NCI-H187 treated with DMSO at 0.1 percent for 48 hours (cell line): ENCODE results near the gene OLFM1.
"Not testable (repeated sequence)": the region's sequence is repeated elsewhere in the genome, so short reads cannot be mapped to it uniquely, and the experiment has no call there.

ENCODE experiments used
- DNase-seq: peaks from one replicate; lab custom pipeline; 2025; lab: John Stamatoyannopoulos, UW

The OLFM1 gene

DNA sequence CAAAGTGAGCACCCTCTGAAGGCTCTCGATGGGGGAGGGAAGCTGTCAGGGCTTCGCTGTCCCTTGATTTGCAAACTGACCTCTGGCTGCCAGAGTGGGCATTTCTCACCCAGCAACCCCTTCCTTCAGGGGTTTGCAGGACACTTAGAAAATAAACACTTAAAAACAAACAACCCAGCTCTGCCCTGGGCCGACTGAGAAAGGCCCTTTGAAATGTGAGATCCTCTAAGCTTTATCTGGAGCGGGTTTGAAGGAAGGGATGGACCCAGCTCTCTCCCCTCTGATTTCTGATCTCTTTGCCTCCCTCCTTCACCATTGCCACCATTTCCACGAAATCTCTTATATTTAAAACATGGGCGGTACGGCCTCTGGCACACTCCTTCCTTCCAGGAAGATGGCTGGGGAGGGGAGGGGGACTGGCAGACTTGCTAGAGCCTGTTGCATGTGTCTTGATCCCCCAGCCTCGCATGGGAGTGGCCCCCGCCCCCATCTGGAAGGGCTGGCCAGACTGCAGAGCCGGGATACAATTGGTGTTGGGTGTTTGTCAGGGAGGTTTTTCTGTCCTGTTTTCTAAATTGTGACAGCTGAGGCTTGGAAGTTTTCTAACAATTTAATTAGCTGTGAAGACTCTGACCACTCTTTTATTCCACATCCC, 20.2 kb downstream of the OLFM1 start:
- DNase-seq, result no peak

DNA sequence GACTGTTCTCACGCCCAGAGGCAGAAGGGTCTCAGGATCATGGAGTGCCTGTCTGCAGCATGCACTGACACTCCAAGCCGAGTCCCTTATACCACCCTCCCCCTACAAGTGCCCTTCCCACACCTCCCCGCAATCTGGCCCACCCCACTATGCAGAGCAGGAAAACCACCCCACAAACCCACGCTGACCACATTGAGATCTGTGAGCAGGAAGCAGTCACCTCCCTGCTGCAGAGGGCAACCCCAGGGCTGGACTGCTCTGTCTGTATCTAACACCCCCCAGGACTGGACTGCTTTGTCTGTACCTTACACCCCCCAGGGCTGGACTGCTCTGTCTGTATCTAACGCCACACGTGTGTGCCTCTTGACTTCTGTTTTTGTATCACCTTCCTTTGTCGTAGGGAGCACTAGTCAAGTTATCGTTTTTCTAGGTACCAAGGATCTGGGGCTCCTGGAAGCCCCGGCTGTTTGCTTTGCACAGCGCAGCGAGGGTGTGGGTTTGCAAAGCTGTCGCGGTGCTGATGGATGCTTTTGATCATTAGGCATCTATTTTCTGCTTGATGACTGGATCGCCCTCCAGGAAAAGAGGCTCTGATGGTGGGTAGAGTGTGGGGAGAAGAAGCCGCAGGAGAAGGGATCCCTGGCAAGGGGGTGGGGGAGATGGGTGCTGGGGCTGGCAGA, 21.5 kb downstream of the OLFM1 start:
- DNase-seq, result no peak

DNA sequence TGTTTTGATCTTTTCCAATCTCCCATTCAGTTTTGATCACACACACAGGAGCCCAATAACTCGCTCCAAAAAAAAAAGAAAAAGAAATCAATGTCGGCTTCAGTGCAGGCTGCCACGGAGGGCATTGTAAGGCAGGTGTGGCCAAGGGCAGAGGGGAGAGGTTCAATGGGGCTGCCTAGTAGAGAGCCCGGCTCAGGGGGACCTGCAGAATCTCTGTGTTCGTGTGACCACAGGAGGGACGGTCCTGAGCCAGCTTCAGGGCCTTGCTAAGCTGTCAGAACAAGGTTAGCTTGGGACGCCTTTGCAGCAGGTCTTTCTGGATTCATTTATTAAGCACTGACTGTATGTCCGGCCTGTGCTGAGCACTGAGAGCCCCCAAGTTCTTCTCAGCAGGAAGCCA, 22.2 kb downstream of the OLFM1 start:
- no peak for DNase-seq

DNA sequence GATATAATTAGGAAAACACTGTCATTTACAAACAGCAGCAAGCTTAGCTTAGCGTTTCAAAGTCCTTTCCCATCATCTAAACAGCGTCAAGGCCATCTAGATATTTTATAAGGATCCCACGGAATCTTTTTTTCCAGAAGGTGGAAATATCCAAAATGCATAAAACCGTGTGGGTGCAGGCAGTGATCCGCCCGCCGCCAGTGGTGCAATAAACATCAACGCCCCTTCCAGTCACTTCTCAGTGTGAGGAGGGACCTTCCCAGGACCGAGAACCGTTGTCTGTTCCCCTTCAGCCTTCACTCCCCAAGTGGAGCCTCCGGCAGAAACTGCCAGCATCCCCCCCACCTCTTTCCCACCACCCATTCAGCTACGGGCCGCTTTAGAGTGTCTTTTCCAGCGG, 22.9 kb downstream of the OLFM1 start:
- no peak for DNase-seq

DNA sequence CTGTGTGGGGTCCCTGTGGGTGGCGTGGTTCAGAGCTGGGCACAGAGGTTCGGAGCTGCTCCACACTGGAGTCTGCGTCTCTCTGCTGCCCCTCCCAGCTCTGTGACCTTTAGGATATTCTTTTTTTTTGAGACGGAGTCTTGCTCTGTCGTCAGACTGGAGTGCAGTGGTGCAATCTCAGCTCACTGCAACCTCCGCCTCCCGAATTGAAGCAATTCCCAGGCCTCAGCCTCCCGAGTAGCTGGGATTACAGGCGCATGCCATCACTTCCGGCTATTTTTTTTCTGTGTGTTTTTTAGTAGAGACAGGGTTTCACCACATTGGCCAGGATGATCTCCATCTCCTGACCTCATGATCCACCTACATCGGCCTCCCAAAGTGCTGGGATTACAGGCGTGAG, 24.1 kb downstream of the OLFM1 start:
- DNase-seq, result not testable (repeated sequence)

DNA sequence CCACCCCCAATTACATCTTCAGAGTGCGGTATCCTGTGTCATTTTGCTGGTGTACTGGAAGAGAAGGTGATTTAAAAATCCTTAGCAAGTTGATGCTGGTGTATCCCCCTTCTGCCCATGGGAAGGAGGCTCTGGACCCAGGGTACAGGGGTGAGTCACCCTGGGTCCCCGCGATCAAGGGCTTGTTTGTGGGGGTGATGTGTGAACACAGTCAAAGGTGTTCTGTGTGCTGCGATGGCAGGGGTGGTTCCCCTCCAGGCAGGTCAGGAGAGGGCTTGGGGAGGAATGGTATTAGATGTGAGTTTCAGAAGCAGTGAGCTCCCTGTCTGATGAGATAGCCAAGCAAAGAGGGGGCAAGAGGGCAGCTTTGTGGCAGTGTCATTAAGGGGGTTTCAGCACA, 28.9 kb downstream of the OLFM1 start:
- no peak for DNase-seq

DNA sequence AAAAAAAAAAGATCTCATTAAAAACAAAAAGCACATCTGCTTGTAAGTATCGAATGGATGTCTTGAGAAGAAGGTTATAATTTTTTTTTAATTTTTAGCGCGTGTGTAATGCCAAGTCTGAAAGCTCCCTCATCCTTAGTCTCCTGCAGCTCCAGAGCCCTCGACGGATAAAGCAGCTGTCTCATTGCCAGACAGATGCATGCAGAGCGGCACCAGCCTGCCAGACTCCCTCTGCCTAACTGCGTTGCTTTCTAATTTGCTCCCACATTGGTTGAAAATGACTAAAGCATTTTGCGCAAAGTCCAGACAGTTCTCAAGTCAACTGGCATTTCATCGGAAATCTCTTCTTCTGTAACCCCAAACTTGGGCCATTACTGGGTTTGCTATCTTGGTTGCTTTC, 29.4 kb downstream of the OLFM1 start:
- DNase-seq, result no peak

DNA sequence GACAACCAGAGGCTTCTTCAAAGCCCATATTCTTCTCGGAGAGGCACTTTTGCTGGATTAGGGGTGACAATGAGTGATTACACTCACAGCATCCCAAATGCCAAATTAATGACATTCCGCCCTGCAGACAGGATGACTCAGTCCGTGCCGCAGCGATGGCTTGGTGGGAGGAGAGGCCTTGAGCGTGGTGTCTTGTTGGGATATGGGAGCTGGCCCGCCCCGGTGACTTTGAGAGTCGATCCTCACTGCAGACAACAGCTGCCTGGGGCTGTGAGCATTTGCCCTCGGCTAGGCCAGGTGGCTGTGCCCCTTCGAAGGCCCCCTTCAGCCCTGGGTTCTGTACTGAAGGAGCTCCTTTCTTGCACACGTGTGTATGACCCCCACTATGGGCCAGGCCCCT, 29.8 kb downstream of the OLFM1 start:
- no peak for DNase-seq

DNA sequence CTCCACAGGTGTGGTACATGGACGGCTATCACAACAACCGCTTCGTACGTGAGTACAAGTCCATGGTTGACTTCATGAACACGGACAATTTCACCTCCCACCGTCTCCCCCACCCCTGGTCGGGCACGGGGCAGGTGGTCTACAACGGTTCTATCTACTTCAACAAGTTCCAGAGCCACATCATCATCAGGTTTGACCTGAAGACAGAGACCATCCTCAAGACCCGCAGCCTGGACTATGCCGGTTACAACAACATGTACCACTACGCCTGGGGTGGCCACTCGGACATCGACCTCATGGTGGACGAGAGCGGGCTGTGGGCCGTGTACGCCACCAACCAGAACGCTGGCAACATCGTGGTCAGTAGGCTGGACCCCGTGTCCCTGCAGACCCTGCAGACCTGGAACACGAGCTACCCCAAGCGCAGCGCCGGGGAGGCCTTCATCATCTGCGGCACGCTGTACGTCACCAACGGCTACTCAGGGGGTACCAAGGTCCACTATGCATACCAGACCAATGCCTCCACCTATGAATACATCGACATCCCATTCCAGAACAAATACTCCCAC, 32.1 kb downstream of the OLFM1 start:
- DNase-seq, result no peak

DNA sequence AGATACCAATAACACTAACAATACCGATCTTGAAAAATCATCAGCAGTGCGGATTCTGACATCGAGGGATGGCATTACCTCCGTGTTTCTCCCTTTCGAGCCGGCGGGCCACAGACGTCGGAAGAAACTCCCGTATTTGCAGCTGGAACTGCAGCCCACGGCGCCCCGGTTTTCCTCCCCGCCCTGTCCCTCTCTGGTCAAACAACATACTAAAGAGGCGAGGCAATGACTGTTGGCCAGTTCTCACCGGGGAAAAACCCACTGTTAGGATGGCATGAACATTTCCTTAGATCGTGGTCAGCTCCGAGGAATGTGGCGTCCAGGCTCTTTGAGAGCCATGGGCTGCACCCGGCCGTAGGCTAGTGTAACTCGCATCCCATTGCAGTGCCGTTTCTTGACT, 32.8 kb downstream of the OLFM1 start:
- DNase-seq, result no peak

DNA sequence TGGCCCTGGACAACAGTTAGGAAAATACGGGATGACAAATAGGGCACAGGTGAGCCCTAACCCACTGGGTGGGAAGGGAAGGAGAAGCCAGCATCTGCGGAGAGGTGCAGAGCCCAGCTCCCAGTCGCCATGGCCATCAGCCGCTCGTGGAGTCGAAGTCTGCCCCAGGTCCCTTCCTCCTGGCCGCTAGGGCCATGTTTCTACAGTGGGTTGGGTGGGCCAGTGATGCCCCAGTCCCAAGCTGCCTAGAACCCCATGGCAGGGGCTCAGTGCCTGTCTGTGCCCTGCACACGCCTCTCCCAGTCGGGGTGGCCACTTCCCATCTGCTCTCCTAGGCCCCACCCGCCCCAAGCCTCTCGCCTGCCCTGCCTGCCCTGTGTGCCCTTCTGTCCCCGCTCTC, 34.8 kb downstream of the OLFM1 start:
- DNase-seq, result no peak

DNA sequence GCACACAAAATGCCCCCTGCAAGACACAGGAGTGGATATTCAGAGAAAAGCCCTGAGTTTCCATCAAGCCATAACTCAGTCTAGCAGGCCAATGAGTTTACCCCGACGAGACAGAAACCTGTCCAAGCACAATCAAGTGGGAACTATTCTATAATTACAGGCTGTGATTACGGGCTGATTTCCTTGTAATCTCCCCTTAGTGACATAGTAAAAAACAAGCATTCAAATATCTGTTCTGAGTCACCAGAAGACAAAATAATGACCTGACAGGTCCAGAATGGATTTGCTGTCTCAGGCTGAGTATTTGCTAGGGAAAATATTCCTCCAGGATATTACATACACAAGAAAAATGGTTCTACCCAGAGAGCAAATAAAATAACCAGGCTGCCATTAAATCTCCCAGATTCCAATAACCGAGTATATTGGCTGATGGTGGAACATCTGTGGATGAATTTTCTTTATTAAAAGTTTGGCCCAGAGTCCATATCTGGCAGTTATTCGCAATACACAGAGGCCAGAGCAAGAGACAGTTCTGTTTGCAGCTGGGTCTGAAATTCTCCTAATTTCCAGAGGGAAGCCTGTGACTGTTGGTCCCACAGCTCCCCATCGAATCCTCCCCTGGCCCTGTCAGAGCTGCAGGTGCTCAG, 35.8 kb downstream of the OLFM1 start:
- DNase-seq, result no peak

DNA sequence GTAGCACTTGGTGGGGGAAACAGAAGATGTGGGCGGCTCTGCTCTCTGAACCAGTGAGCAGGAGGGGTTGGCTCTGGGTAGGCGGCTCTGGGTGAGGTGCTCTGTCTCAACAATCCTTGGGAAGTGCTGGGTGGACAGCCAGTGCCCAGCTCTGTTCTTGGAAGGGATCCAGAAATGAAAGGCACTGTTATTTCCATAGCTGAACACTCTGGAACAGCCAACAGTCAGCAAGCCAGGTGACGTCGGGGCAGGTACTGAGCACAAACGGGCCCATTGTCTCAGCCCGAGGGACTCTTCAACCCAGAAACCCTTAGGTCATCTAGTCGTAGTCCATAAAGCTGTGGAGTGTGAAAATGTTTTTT, 36.3 kb downstream of the OLFM1 start:
- DNase-seq, result no peak

DNA sequence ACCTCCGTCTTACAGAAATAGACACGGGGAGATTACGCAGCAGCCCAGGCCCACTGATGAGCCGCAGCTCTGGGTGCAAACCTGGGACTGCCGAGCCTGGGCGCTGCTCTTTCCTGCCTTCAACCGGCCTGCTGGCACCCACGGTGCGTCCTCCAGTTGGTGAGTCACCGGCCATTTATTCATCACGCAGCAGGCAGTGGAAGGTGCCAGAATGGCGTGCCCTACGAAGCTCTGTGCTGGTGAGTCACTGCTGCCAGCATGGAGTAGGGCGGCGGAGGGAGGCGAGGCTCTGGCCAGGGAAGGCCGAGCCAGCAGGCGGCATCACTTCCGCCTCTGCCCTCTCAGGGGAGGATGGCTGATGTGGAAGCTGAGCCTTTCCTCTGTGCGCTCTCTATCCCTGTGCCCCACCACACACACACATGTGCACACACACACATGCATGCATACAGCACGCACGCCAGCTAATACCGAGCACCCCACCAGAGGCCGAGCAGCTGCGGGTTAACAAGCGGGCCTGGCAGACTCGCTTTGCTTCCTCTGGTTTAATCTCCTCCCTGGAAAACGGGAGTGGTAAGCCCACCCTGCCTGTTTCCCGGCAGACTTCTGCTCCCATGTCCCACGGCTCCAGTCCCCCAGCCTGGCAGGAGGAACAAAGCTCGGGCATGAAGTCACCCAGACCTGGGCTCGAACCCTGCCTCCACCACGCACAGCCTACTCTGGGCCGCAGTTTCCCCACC, 39.2 kb downstream of the OLFM1 start:
- no peak for DNase-seq

DNA sequence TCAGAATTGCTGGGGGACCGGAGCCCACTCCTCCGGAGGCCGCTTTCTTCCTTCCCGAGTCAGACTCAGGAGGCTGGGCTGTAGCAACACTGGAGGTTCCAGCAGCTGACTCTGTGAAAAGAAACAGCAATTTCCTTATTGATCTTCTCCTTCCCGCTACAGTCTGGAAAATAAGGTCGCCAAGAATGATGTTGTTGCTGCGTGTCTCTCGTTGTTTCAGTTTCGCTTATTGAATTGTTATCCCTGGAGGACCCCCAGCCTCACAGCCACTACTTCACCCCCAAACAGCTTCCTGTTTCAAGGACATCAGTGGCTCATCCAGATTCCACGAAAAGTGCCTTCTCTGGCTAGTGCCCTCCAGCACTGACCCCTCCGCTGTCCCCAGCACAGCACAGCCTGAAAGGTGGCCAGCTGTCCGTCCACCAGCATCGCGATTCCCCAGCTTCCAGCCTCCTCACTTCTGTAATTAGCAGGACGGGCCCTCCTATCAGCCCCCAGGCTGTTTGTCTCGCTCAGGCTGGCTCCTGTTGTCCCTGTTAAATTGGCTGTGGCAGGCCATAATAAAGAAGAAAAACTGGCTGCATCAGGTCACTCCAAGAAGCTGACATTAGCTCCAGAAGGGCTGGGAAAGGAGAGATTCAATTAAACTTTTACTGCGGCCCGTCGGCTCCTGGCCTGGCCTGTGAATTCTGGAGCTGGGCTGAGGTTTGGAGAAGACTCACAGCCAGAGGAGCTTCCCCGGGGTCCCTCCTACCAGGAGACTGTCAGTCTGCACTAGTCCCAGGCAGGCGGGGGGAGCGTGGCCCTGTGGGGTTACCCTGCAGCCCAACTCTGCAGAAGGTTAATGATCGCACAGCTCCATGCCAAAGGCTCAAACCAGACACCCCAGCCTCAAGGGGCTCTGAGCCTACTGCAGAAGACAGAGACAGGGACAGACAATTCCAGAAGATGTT, 40.5 kb downstream of the OLFM1 start:
- no peak for DNase-seq

DNA sequence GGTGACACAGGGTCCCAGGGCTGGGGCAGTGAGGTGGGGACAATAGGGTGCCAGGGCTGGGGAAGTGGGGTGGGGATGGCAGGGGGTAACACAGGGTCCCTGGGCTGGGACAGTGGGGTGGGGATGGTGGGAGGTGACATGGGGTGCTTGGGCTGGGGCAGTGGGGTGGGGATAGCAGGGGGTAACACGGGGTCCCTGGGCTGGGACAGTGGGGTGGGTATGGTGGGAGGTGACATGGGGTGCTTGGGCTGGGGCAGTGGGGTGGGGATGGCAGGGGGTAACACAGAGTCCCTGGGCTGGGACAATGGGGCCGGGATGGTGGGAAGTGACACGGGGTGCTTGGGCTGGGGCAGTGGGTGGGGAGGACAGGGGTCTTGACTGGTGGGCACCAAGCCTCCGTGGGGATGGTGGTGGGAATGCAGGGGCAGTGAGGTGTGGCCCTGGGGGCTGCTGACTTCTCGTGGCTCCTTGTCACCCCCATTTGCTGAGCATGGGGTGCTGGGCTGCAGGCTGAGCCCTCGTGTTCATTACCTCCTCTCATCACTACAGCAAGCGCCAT, 41.7 kb downstream of the OLFM1 start:
- DNase-seq, result no peak

DNA sequence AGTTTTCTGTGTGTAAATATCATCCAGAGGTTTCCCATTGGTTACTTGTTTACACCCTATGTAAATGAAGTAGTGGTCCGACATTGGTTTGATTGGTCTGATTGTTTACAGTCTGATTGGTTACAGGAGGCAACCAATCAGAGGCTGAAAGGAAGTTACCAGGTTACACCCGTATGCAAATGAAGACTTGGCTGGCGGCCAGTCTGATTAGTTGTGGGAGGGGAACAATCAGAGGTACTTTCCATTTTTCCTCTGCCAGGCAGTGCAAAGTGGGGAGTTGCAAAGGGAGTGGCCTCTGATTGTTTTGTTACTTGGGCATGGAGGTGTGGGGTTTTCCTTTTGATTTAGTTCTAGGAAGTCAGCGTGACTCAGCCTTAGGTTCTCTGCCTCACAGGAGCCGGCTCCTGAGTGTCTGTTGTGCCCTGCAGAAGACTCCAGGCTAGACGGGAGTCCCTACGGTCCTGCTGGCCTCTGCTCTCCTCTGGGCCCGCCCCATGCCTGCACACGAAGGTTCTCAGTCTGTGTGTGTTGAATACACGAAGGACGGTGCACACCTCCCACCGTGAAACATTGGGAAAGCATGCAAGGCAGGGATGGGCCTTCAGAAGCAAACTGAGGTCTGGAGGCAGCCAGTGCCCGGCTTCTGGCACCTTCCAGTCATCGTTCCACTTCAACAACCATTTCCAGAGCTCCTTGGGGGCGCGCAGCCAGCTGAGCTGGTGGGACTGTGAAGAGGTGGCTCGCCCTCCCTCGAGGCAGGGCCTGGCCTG, 42.9 kb downstream of the OLFM1 start:
- no peak for DNase-seq

DNA sequence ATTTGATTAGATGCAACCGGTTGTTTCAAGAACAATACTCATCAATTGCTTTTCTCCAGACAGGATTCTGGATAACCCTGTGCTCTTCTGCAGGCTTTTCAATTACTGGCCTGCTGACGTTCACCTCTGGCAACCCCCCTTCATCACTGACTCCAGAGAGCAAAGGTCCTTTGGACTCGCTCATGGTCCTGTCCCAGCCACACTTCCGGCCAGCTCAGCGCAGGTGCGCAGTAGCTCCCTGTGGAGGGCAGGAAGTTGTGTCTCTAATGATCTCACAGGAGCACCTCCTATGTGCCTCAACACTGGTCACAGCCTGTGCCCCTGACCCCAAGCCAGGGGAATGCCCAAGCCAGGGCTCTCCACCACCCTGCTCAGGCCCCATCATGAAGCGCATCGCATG, 44.0 kb downstream of the OLFM1 start:
- DNase-seq, result no peak

DNA sequence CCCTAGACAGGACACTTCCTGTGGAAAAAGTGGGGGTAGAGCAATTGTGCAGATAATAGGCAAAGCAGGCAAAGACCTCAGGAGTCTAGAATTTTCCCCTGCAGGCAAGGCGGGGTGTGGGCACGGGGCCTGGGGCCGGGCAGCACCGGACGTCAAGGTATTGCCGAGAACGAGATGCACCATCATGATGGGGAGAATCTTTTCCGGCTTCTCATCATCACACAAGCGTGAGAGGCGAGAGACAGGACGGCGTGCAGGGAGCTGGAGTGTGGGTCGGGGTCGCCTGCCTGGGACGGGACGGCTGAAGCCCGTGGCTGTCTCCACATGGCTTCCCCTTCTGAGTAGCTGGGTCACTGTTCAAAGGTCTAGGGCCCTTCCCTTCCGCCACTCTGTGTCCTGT, 44.5 kb downstream of the OLFM1 start:
- DNase-seq, result no peak

DNA sequence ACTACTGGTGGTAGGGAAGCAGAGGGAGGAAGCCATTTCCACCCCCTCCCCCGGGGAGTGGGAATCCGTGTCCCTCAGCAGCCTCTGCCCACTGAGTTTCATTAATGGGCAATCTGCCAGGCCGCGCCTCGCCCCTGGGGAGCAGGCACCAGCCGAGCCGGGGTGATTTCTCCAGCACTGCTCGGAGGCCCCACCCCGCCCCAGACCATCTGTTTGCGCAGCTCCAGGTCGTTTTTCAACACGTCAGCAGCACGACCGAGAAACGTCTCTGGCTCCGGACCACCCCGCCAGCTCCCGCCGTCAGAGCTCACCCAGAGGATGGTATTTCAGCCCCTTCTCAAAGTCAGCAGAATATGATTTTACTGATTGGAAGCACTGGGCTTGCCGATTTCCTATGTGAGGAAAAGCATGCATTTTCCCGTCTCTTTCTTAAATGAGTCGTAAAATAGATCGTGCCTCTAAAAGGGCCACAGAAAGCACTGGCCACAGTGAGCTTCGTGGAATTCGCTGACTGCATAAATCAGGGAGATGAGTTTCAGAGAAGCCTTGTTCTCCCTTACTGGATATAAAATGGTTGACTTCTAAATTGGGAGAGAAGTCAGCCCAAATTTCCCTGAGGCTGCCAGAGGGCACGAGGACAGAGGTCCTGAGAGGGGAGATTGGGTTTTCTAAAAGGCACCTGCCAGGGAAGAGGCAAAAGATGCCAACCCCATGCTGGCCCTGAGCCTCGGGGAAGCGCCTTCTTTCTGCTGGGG, 47.0 kb downstream of the OLFM1 start:
- DNase-seq, result no peak
